ENCODE results near the gene PSMD1.
A peak's percentile ranks its signal among the peaks of the same experiment; 100 is the strongest.
"Not testable (repeated sequence)": the region's sequence is repeated elsewhere in the genome, so short reads cannot be mapped to it uniquely, and the experiment has no call there.

PSMD1 gene

DNA sequence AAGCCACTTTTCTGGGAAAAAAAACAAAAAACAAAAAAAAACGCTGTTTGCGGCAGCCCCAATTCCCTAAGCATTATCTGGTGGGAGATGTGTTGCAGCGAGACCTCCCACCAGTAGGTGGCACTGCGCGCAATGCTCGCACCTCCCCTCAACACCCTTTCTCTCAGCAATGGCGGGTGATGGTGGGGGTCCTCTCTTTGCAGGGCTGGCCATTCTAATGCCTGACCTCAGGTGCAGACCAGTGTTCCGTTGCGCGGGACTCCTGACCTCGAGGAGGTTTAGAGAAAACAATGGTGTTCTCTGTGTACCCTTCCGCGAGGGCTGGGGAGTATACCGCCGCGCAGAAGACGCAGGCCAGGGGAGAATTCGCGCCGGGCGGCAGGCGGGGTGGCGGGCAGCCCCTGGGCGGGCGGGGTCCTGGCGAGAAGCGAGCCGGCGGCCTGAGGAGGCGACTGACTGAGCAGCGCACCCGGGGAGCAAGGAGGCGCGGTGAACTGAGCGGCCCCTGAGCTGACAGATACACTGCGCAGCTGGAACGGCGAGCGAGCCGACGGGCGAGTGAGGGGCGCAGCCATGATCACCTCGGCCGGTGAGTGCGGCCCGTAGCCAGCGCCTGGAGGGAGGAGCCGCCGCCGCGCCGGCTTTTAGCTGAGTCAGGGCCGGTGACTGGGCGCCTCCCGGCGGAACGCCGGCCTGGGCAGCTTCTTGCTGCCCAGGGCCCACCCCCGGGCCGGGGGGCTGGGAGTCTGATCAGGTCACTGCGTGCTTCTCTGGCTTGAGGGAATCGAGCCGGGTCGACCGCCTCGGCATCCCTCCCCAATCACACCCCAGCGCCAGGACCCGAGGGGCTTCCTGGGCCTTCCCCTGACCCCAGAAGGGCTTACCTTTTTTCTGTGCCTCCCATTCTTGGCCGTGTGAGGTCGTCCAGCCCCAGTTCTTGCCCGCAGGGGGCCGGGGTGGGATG is at the start of gene PSMD1:
TSS of gene PSMD1 (plus strand) at position 415 of the 964 bp plus-strand sequence. CDS start at position 574, 159 bp downstream.
- peak; percentile 95 for DNase-seq

DNA sequence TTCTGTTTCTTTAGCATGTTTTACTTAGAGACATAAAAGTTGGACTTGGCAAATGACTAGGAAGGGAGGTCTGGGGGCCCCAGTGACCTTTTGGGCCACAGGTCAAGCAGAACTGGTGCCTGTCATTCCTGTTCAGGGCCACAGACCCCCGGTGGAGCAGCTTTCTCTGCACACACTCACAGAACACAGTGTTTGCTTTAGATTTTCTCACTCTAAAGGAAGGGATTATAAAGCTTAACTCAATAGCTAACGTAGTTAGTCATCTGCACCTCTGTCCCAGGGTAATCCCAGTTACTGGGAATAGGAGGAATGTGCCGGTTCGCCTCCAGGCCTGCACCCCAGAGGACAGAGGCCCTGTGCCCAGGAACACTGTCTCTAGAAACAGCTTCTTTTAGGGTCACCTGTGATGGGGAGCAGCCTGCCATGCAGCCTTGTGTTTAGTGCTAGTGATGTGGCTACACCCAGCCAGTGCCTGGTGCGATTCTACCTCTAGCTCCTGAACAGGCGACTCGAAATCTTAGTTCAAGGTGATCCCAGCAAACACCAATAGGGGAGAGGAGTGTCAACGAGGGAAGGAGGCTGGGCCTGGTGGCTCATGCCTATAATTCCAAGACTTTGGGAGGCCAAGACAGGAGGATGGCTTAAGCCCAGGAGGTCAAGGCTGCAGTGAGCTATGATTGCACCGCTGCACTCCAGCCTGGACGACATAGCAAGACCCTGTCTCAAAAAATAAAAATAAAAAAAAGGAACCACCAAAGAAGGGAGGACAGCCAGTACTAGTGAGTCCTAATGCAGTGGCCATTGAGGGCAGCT is 49.2 kb upstream of the PSMD1 start:
- no peak for DNase-seq

DNA sequence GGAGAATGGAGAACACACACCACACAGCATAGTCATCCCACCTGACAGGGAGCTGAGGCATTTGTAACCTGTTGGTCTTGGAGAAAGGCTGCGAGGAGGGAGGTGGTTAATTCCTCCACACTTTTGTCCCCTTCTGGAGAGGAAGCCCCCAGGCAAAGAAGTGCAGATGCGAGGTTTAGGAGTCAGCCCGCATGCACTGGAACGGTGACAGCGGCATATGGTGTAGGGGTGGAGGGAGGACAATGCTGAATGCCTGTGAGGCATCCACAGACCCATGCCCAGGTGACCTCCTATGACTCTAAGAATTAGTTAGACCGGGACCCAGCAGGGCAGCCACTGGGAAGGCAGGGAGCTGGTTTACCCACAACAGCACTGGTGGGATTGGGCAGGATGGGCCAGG is 48.5 kb upstream of the PSMD1 start:
- DNase-seq: no peak

DNA sequence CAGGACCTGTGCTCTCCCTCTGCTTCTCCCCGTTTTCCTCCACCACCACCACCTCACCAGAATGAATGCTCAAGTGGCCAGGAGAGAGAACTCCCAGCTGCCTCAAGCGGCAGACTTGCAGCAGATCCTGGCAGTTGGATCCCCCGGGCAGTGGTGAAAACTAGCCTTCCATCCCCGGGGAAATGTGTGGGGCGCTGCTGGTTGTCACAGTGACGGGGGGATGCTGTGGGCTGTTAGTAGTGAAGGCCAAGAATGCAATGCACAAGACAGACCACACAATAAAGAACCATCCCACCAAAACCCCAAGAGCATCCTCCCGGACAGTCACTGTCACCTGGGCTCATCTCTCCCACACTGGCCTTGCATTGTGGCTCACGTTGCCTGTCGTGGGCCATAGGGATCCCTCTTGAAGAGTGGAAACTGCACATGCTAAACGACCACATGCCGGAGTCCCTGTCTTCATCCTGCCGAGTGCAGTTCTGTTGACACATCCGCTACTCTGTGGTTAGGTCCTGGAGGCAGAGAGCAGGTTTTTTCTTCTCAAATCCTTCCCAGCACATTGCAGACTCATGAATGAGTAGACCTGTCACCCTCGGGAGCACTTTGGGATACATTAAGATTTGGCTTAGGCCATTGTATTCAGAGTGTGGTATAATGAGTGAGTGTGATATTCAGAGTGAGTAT is 47.3 kb upstream of the PSMD1 start:
- DNase-seq: no peak

DNA sequence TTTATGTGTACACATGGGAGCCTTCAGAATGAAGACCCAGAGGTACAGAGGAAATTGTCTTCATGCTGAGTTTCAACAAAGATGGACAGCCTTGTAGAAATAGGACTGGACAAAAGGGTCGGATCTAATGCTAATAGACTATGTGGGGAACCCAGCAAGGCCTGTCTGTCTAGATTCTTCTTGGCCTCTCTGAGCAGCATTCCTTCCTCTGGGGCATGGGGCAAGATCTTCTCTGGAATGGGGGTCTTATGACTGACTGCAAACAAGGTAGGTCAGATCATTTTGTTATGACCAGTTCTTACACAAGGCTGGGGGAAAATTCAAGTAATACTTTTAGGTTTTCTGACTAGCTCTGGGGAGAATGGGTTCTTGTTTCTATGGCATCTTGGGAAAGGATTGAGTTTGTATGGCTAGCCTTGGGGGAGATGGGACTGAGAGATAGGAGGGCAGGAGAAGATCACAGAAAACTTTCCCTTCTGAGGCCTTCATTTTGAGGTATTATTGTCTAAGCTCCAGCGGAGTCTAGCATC is 46.4 kb upstream of the PSMD1 start:
- DNase-seq: no peak

DNA sequence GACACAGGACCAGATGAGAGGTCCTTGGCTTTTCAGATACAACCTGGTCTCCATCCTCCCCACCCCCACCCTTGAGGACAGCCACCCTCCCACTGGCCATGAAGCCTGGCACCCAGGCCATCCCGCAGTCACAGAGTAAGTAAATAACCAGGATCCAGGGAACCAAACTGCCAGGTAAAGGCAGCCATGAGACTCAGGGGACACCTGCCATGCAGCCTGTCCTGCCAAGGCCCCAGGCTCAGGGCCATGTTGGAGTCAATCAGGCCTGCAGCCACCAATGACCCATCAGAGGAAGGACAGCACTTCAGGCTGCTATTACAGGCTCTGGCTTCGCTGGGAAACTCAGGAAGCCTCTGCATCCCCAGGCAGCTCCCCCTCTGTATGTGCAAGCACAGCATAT is 45.1 kb upstream of the PSMD1 start:
- DNase-seq: no peak

DNA sequence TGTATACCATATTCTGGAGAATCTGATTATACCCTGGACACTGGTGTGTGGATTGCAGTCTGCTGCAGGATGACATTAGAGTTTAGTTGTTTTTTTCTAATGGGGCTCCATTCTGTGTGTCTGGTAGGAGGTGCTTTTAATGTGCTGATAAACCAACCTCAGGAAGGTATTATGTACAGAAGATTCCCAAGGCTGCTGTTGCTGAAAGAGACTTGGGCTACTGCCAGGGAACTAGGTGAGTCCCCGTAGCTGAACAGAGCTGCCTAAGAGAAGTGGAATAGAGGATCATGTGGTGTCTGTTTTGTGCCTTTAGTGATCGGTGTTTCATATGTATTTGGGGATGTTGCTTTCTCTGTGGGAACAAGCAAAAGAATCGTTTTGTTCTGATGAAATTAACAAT is 44.2 kb upstream of the PSMD1 start:
- no peak for DNase-seq

DNA sequence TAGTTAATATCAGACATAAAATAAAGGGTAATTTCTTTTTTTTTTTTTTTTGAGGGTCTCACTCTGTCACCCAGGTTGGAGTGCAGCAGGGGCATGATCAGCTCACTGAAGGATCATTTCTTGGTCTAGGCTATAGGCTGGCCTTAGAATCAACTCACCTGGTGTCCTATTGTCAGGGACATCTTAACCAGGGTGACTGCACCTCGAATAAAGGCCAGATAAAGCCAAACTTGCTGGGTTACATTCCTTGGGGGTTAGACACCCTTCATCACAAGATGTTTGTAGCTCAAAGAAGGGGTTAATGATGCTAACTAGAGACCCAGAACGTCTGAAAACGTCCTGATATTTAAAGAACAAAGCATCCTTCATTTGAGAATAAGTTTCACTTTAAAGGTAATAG is 42.8 kb upstream of the PSMD1 start:
- DNase-seq: no peak

DNA sequence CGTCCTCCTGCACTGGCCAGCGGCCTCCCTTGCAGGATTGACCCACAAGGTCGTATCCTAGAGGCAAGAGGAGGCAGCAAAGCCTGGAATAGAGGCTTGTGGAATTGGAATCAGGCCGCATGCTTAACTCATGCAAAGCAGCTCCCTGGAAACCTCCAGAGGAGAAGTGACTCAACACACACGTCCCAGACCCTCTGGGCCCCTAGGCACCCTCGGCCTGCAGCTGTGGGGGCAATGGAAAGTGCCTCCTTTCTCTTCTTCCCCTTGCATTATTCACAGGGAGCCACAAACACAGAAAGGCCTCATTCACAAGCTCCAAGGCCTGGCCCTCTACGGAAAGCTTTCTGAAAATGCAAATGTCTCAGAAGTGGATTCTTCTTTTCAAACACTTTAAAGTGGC is 41.2 kb upstream of the PSMD1 start:
- DNase-seq: no peak

DNA sequence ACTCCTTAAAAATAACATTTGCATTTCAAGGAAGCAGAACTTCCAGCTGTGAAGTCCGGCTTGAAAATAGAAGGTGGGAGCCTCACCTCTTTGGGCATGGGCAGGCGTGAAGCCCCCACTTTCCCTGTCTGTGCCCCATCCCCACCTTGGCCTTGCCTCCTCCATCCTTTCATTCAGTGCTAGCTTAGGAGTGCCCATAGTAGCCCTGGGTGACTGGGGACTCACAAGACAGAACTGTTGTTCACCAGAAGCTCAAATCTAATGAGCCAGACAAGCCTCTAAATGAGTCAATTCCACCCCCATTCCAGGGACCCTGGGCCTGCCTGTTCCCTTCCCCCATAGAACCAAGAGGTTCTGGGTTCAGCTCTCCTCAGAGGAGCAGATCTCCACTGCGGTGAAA is 40.7 kb upstream of the PSMD1 start:
- DNase-seq: no peak

DNA sequence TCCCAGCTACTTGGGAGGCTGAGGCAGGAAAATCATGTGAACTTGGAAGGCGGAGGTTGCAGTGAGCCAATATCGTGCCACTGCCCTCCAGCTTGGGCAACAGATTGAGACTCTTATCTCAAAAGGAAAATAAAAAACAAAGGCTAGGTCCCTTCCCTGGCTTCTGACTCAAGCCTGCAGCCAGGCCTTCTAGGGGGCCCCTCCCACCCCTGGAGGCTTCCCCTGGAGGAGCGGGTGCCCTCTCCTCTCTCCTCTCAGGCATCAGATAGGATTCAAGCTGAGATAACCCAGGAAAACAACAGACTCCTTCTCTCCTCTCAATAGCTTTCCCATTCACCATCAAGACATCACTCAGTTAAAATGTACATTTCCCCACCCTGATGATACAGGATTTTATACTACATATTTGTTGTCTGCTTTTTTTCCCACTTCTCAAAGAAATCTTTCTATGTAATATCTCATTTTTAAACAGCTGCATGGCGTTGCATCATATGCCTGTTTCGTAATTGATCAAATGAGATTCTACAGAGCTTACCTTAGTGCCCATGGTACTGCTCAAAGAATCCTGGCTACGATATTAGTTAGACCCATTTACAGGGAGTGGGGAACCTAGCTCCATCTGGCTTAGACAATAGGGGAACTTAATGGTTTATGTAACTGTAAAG is 40.0 kb upstream of the PSMD1 start:
- DNase-seq: no peak

DNA sequence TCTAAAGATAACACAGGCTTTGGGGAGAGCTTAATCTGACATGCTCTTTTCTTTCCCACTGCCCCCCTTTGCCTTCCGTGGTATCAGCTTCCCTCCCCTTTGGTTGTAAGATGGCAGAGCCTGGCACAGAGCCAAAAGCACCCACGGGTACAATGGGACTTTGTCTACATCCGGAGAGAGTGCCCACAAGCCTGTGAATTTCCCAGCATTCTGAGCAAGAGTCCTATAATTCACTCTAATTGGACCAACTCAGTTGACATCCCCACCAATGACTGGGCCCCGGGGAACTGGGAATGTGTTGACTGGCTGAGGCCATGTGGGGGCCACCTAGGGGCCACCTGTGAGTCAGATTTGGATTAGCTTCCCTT is 39.5 kb upstream of the PSMD1 start:
- DNase-seq: no peak

DNA sequence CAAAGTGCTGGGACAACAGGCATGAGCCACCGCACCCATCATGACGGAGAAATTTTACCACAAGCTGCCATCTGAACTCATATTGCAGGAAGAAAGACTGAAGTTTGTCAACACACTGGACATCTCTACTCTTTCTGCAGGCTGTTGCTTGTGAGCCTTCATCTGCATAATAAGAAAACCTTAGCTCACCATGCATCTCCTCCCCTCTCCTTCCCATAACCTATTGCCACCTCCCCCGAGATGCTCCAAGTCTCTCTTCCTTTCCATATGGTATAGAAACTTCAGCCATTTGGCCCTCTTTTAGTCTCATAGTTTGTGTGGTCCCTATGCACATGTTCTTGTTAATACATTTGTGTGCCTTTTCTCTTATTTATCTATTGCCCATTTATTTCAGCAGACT is 38.5 kb upstream of the PSMD1 start:
- DNase-seq: no peak

DNA sequence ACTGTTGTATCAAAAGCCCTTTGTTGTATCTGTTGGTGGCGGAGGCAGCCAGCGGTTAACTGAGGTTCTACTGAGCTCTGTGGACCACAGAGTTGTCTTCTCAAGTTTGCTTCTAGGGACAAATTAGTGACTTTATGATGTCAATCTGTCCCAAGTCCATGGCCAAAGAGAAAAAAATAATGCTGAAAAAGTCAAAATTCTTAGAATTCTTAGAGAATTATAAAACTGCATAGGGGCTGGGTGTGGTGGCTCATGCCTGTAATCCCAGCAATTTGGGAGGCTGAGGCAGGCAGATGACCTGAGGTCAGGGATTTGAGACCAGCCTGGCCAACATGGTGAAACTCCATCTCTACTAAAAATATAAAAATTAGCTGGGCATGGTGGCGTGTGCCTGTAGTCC is 31.6 kb upstream of the PSMD1 start:
- DNase-seq: not testable (repeated sequence)

DNA sequence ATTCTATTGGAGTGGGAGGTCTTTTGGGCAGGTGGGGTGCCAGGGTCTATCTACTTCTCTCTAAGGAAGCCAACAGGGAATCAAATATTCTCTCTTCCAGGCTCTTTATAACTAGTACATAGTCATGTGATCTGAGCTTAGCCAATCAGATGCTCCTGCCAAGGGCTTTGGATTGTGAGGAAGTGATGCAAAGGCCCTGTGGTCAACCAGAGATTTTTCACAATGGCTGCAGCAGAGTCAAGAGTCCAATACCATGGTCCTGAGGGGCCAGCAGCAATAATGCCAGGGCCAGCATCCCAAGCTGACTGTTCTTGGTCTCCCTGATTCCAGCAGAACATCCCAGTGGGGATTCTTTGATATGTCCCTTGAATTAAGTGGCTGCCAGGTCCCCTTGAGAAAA is 27.8 kb upstream of the PSMD1 start:
- no peak for DNase-seq

DNA sequence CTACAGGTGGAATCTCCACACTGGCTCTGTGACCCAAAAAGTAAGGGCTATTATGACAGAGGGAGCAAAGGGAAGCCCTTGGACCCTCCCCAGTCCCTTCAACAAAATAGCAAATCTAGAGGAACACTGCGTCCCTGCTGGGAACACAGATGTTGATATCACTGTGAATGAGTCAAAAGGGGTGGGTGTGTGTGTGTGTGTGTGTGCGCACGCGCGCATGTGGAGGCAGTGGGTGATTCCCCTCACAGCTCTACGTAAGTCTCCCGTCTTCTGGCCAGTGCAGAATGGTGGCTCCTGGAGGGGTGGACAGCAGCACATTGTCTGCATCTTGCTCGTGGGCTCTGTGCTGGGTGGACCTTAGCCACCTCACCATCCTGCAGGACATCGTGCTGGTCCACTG is 27.1 kb upstream of the PSMD1 start:
- DNase-seq: no peak

DNA sequence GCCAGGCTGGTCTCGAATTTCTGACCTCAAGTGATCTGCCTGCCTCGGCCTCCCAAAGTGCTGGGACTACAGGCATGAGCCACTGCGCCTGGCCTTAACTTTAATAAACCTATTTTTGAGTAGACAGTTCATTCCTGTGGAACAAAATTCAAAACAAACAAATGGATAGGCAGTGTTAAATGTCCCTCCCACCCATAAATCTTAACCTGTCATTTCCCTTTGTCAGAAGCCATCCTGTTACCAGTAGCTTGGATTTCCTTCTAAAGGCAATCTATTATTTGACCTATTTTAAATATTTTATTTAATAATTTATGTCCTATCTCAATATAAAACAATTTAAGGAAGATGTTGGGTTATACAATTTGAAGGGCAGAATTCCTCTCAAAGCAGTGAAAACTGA is 25.9 kb upstream of the PSMD1 start:
- DNase-seq: no peak

DNA sequence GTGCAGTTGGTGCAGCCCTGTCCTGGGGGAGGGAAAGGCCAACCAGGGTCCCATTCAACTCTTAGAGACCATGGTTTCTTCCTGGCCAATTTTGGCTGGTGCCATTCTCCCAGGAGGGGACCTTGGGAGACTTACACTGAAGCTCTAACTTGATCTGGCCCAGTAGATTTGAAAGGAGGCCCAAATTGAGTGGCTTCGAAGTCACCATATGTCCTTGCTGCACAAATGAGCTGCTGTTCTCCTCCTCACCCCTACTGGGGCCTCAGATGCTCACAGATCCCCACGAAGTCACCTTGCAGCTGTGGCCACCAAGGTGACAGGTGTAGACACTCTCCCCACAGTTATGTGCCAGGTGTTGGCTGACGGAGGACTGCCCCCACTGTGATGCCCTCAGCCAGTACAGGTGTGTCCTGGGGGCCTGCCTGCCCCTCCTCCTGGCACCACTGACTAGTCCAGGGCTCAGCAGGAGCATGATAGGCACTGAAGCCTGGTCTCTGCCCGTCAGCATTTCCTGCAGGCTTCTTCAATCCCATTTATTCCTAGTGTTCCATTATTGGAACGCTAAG is 24.0 kb upstream of the PSMD1 start:
- no peak for DNase-seq

DNA sequence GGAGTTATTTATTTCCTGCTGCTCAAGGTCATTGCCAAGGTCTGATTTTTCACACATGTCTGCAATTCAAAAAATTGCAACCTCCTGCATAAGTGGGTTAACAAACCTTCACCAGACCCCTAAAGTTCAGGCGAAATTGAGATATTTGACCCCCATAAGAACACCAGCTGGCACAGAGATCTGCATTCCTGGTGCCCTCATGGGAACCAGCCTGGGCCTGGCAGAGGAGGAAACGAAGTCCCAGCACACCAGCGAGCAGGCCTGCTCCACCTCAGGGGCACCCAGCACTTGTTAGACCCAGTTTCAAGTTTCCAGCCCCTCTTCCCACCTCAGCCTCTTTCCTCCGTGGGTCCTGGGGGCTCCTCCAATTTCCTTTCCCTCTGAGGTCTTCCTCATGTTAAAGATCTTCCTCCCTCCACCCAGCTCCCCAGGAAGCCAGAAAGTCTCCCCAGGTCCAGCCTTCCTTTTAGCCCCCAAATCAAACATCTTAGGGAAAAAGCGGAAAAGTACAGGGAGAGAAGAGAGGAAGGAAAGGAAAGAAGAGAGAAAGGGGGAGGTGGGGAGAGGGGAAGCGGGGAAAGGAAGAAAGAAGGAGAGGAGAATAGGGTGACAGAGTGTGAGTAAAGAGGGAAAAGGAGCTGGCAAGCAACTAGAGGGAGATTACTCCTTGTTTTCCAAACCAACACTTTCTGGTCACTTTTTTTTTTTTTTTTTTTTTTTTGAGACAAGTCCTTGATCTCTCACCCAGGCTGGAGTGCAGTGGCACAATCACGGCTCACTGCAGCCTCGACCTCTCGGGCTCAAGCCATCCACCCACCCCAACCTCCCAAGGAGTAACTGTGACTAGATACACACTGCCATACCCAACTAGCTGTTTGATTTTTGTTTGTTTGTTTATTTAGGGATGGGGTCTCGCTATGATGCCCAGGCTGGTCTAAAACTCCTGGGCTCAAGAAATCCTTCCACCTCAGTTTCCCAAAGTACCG is 23.2 kb upstream of the PSMD1 start:
- DNase-seq: no peak

DNA sequence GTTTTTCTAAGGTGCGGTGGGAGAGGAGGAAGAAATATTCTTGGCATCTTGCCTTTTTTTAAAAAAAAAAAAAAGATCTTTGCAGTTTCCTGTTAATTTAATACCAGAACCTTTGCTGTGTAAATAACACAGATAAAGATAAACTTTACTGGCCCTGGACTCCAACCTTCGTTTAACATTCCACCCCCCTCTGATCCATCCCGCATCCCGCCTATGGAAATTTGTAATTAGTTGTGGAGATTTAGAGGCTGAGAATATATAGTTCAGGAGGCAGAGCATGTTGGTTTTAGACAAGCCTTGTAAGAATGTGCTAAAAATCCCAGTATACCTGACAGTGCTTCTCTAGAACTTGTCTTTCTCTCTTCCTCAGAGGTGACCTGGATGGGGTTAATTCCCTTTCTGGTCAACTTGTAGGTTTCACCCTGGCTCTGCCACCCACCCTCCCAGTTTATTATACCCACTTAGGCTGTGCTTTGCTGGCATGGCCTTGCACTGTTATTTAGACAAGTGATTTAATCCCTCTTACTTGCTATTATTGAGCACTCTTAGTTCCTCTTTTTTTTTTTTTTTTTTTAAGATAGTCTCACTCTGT is 22.3 kb upstream of the PSMD1 start:
- no peak for DNase-seq

DNA sequence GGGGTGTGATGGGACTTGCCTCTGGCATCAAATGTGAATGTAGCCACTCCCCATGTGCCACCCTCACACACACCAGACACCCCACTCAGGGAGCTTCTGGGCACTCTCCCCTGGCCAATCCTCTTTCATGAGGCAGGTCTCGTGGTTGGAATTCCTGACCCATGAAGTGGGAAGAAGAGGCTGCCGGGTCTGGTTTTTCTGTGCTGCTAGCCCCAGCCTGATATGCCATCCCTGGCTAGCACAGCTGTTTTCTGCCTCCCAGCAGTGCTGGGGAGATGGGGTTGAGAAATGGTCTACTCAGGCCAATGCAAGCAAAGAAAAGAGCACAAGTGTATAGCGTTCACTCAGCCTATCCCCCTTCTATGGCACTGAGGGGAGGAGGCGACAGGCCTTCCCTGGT is 20.5 kb upstream of the PSMD1 start:
- DNase-seq: no peak
